Activated CD4-positive, alpha-beta T cell treated with anti-CD3 and anti-CD28 coated beads, Interleukin-2, amount 50 U/mL, for 4 hours (primary cell): ENCODE measurements around the gene GDF3.
"Not testable (repeated sequence)": the region's sequence is repeated elsewhere in the genome, so short reads cannot be mapped to it uniquely, and the experiment has no call there.

Source experiments
- DNase-seq, 2 experiments: peaks; one replicate each; pipeline ENCODE4 v3.0.0-alpha.2; 2020

Gene GDF3

GRCh38 chr12:7695566-7696197 lies at the start of gene GDF3:
Gene GDF3 (minus strand): TSS chr12:7695775. CDS start chr12:7695728, 47 bp downstream.
- DNase-seq: no peak

GRCh38 chr12:7732993-7733392 lies 37.4 kb upstream of the GDF3 start:
- DNase-seq: no peak

GRCh38 chr12:7731486-7731885 lies 35.9 kb upstream of the GDF3 start:
- no peak for DNase-seq

GRCh38 chr12:7730984-7731383 lies 35.4 kb upstream of the GDF3 start:
- DNase-seq: not testable (repeated sequence)

GRCh38 chr12:7729746-7730145 lies 34.2 kb upstream of the GDF3 start:
- DNase-seq: no peak

GRCh38 chr12:7723926-7724325 lies 28.4 kb upstream of the GDF3 start:
- no peak for DNase-seq

GRCh38 chr12:7719946-7720730 lies 24.6 kb upstream of the GDF3 start:
- DNase-seq: no peak

GRCh38 chr12:7716381-7716780 lies 20.8 kb upstream of the GDF3 start:
- DNase-seq: no peak

GRCh38 chr12:7712841-7713442 lies 17.4 kb upstream of the GDF3 start:
- DNase-seq: no peak

- no peak for DNase-seq
Observed at GRCh38 chr12:7711133-7711532, 15.6 kb upstream of the GDF3 start, which contains the start of gene DPPA3. Gene DPPA3 (plus strand): TSS chr12:7711433. CDS start chr12:7711571, 138 bp downstream.

- no peak for DNase-seq
Observed at GRCh38 chr12:7709969-7710675, 14.5 kb upstream of the GDF3 start.

- DNase-seq: no peak
Observed at GRCh38 chr12:7705846-7706245, 10.3 kb upstream of the GDF3 start.

- DNase-seq: no peak
Observed at GRCh38 chr12:7695237-7695560, 376 bp downstream of the GDF3 start.

- no peak for DNase-seq
Observed at GRCh38 chr12:7694556-7695236, 879 bp downstream of the GDF3 start.

GRCh38 chr12:7693793-7694192 lies 1.8 kb downstream of the GDF3 start:
- DNase-seq: no peak

GRCh38 chr12:7681535-7681934 lies 14.0 kb downstream of the GDF3 start:
- no peak for DNase-seq

- no peak for DNase-seq
Observed at GRCh38 chr12:7679251-7680045, 16.1 kb downstream of the GDF3 start.

- no peak for DNase-seq
Observed at GRCh38 chr12:7678744-7679143, 16.8 kb downstream of the GDF3 start.

GRCh38 chr12:7677432-7677888 lies 18.1 kb downstream of the GDF3 start:
- not testable (repeated sequence) for DNase-seq

- not testable (repeated sequence) for DNase-seq
Observed at GRCh38 chr12:7675455-7675854, 20.1 kb downstream of the GDF3 start.

GRCh38 chr12:7668171-7668570 lies 27.4 kb downstream of the GDF3 start:
- DNase-seq: no peak

GRCh38 chr12:7667125-7667524 lies 28.4 kb downstream of the GDF3 start:
- no peak for DNase-seq
